Right atrium auricular region (tissue), 2 donors: Measurements from ENCODE around the gene ZSWIM4. TPM values are rescaled to one million over a fixed set of nuclear protein-coding genes. Genes with fewer than 3 reads are reported as not detected.

ENCODE experiments used
- DNase-seq: peaks from one replicate; pipeline ENCODE4 v3.0.0-alpha.2; 2019; ENCODE audit warnings: low spot score
- H3K27ac ChIP-seq, 2 donors: fragments of 200-600 bp; sonication (generic); 1 replicate in 1 of 2; 2 replicates in 1 of 2; pipeline ENCODE4 v1.5.1; 2016 to 2019
- H3K27me3 ChIP-seq, 2 donors: fragments of 200-600 bp; sonication (generic); one replicate each; pipeline versions ENCODE4 v1.5.1 to v1.6.0; 2017 to 2019
- H3K36me3 ChIP-seq: fragments of 200-600 bp; sonication (generic); one replicate; pipeline ENCODE4 v1.5.1; 2016
- H3K4me1 ChIP-seq, 2 donors: fragments of 200-600 bp; sonication (generic); one replicate each; pipeline versions ENCODE4 v1.5.1 to v1.6.0; 2017 to 2019
- H3K4me3 ChIP-seq, 2 donors: fragments of 200-600 bp; sonication (generic); 1 replicate in 1 of 2; 2 replicates in 1 of 2; pipeline ENCODE4 v1.5.1; 2017 to 2019; ENCODE audit warnings: mild to moderate bottlenecking in 1 of 2, moderate library complexity in 1 of 2
- H3K9me3 ChIP-seq, 2 donors: fragments of 200-600 bp; sonication (generic); one replicate each; pipeline ENCODE4 v1.5.1; 2019
- CTCF ChIP-seq, 2 donors: fragments of 200-600 bp; sonication (generic); IDR thresholded peaks; one replicate each; pipeline ENCODE4 v1.5.1; 2019; ENCODE audit warnings: antibody characterized with exemption in 2 of 2
- total RNA-seq, 2 donors: library from RNA; depleted of rRNA; stranded (reverse); fragments of >200 nt; gene quantifications; one replicate each; pipeline ENCODE4 v1.1.0, GENCODE V29; 2016

The ZSWIM4 gene
- total RNA-seq, 2 donors from 2014 or later = 5.7 to 9.8 TPM

- H3K4me3 ChIP-seq = peak overlapping the region in 1 of 2 donors; percentile 56
- H3K27ac ChIP-seq = no peak overlapping the region
- H3K4me1 ChIP-seq = peaks cover 0 to 10% of the 10 kb centered on the region in 2 donors
- H3K27me3 ChIP-seq = no peaks in the 10 kb centered on the region
- no peak for TF ChIP-seq CTCF (IDR thresholded peaks at IDR 0.05)
- no peak for DNase-seq
- H3K9me3 ChIP-seq = no peaks in the 10 kb centered on the region
- no peaks in the 10 kb centered on the region for H3K36me3 ChIP-seq
Measured at GRCh38 chr19:13872339-13872694, 77.1 kb downstream of the ZSWIM4 start.

- H3K4me1 ChIP-seq = peaks cover 0 to 10% of the 10 kb centered on the region in 2 donors
- peak overlapping the region in 1 of 2 donors; percentile 31 for H3K27ac ChIP-seq
- TF ChIP-seq CTCF (IDR thresholded peaks at IDR 0.05) = peak in 1 of 2 donors; percentile 50
- DNase-seq = no peak
- H3K36me3 ChIP-seq = no peaks in the 10 kb centered on the region
- H3K9me3 ChIP-seq = no peaks in the 10 kb centered on the region
- H3K4me3 ChIP-seq = peak overlapping the region; percentile 27 to 56
- H3K27me3 ChIP-seq = no peaks in the 10 kb centered on the region
Measured at GRCh38 chr19:13872695-13873389, 77.6 kb downstream of the ZSWIM4 start.

GRCh38 chr19:13873834-13874515 is 78.7 kb downstream of the ZSWIM4 start:
- H3K36me3 ChIP-seq = no peaks in the 10 kb centered on the region
- peaks cover 0 to 10% of the 10 kb centered on the region in 2 donors for H3K4me1 ChIP-seq
- no peak for DNase-seq
- H3K27ac ChIP-seq = no peak overlapping the region
- no peak for TF ChIP-seq CTCF (IDR thresholded peaks at IDR 0.05)
- no peaks in the 10 kb centered on the region for H3K9me3 ChIP-seq
- H3K4me3 ChIP-seq = no peak overlapping the region
- no peaks in the 10 kb centered on the region for H3K27me3 ChIP-seq

- Histone ChIP-seq H3K4me1 (peaks cover 0 to 23% of the 10 kb centered on the region in 2 donors), H3K27me3 (no peaks in the 10 kb centered on the region), H3K27ac (no peak overlapping the region), H3K36me3 (no peaks in the 10 kb centered on the region), H3K4me3 (no peak overlapping the region), H3K9me3 (no peaks in the 10 kb centered on the region)
- TF ChIP-seq CTCF (IDR thresholded peaks at IDR 0.05) = no peak
- DNase-seq = no peak
Measured at GRCh38 chr19:13875824-13876223, 80.6 kb downstream of the ZSWIM4 start.

- no peaks in the 10 kb centered on the region for H3K27me3 ChIP-seq
Measured at GRCh38 chr19:13876834-13877233, 81.6 kb downstream of the ZSWIM4 start, which contains the start of gene NANOS3. TSS of gene NANOS3 (plus strand) at chr19:13877134. CDS start at chr19:13877249, 115 bp downstream.

More at GRCh38 chr19:13876834-13877233, 81.6 kb downstream of the ZSWIM4 start, which contains the start of gene NANOS3:
- H3K4me1 ChIP-seq = peaks cover 0 to 32% of the 10 kb centered on the region in 2 donors
- DNase-seq = no peak
- no peak within 1 kb of the TSS for H3K4me3 ChIP-seq
- no peak for TF ChIP-seq CTCF (IDR thresholded peaks at IDR 0.05)
- H3K36me3 ChIP-seq = no peaks in the 10 kb centered on the region
- no peaks in the 10 kb centered on the region for H3K9me3 ChIP-seq
- H3K27ac ChIP-seq = no peak within 1 kb of the TSS
